HG02642 (cell line): Measurements from ENCODE around the gene GIMAP8.

Experiments used
- ATAC-seq: cut with Tn5 transposase; IDR thresholded peaks from one replicate; pipeline ENCODE4 v1.9.1; 2021; ENCODE audit warnings: mild to moderate bottlenecking; ENCODE audit not compliant: unreplicated experiment, poor library complexity

Gene GIMAP8

DNA sequence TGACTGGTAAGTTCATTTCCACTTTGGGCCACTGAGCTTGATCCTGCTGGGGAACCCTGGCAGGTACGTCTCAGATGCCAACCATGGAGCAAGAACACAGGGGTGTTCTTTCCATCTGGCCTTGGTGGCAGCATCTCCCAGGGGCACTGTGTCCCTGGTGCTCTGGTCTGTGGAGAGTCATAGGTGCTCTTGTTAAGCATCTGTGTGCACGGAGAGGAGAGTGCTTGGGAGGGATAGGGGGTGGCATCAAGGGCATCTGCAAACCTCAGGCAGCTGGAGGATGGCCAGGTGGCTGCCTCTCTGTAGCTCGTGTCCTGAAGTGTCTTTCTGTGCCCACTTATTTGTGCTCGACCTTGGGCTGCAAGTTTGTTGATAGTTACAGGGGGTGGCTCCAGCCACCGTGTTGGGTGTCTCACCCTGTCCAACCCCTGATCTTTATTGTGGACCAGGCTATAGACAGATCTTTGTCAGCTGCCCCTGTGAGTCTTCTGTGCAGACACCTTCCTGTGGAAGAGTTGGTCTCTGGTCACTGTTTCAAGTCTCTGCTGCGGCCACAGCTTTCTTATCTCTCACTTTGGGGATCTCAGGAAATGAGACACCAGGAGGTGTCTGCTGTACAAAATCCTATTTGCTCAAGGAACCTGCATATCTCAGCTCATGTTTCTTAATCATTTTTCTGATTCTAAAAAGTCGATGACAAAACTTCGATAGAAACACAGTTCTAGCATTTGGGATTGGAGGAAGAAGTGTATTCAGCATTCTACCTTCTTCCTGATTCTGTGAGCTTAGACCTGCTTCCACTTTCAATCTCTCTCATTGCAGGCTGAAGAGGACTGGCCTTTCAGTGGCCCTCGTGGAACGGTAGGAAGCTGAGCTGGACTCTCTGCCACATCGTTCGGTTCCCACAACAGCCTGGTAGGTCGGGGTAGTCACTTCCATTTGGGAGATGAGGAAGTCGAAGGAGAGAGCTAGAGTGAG, 17.2 kb upstream of the GIMAP8 start:
- peak; percentile 27 for ATAC-seq

DNA sequence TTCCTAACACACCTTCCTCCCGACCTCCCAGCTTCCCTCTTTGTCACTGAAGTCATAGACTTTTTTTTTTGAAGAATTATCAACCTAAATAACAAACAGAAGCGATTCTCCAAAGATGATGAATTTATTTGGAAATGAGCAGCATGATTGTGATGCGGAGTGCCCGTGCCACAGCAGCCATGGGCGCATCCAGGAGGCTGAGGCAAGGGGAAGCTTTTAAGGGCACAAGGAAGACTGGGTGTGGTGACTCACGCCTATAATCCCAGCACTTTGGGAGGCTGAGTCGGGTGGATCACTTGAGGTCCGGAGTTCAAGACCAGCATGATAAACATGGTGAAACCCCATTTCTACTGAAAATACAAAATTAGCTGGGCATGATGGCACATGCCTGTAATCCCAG, 16.2 kb upstream of the GIMAP8 start:
- ATAC-seq: no peak

GRCh38 chr7:150435047-150435389, 15.4 kb upstream of the GIMAP8 start:
- no peak for ATAC-seq

GRCh38 chr7:150435390-150436073, 14.9 kb upstream of the GIMAP8 start:
- peak; percentile 95 for ATAC-seq

- ATAC-seq: no peak
Observed at GRCh38 chr7:150439967-150440366, 10.5 kb upstream of the GIMAP8 start.

DNA sequence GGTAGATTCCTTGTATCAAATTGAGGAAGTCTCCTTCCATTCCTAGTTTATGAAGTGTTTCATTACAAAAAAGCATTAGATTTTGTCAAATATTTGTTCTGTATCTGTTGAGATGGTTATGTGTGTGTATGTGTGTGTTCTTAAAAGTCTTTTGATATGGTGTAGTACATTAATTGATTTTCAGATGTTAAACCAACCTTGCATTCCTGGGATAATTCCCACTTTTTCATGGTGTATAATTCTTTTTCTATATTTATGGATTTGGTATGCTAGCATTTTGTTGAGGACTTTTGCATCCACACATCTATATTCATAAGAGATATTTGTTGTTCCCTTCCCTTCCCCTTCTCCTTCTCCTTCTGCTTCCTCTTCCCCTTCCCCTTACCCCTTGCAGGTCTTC, 8.9 kb upstream of the GIMAP8 start:
- no peak for ATAC-seq

DNA sequence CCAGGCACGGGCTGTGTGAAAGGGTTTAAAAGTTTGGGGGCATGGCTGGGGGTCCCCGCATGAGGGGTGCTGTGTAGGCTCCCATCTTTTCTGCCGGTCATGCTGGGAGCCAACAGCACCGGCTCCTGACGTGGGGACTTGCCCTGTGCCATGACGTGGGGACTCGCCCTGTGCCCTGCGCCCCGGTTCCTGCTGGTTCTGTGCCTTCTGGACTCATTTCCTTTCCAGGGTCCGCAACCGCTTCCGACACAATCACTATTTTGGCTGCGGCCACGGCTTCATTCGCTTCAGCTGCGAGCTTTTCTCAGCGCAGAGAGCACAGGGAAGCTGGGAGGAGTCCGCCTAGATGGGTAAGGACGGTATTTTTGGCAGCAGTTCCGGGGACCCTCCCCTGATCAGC, 7.6 kb upstream of the GIMAP8 start:
- no peak for ATAC-seq

DNA sequence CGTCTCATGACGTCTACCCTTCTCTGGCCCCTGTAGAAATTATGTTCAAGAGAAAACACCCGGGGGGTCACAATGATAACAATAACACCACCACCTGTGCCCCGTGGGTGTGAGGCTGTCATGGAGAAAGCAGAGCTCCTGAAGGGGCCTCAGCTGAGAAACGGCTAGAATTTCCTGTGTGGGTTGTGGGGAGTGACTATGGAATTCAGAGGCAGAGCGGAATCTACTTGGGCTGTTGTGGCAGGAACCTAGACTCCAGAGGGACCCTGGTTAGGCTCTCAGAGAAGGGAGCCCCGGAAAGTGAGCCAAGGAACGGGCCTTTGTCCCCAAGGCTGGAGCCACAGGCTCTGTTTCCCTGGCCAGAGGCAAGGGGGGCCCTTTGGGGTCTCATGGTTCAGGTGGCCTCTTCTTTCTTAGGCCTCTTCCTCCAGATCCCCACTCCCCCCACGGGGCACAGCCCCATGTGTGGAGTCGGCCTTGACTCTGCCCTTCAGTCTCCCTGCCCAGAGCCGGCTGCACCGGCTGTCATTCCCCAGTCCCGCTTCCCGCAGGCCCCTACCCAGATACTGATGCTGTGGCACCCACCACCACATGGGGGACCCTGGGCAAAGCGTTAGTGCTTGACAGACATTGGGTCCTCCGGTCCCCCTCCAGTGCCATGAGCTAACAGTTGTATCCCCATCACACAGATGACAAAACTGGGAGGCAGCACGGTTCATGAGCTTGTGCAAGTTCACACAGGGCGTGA, 6.5 kb upstream of the GIMAP8 start:
- no peak for ATAC-seq

GRCh38 chr7:150444674-150445365, 5.6 kb upstream of the GIMAP8 start:
- ATAC-seq: no peak

DNA sequence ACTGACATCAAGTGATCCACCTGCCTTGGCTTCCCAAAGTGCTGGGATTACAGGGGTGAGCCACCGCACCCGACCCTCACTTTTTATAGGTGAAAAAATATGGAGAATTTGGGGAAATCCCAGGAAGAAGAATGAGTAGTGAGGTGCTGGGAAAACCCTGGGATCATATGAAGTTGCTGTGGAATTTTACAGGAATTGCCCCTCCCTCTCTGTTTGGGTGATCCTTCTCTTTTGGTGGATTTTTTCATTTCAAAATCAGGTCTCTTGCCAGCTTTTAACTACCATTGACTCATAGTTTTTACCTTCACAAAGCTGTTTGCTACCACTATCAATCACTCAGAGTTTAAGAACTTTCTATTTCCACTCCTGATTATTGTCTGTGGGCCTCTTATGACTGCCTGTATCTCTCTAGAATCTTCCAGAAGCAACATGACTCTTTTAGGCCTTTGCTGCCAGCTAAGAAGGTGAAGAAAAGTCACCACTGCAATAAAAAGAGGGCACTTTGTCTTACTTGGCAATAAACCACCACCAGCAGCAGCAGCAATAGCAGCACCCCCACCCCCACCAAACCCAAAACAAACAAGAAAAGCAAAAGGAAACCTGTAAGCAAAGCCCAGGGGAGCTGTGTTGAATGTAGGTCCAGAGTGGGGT, 4.0 kb upstream of the GIMAP8 start:
- no peak for ATAC-seq

- ATAC-seq: peak; percentile 6
Observed at GRCh38 chr7:150447966-150448788, 2.3 kb upstream of the GIMAP8 start.

GRCh38 chr7:150448789-150449147, 1.7 kb upstream of the GIMAP8 start:
- ATAC-seq: peak; percentile 63

DNA sequence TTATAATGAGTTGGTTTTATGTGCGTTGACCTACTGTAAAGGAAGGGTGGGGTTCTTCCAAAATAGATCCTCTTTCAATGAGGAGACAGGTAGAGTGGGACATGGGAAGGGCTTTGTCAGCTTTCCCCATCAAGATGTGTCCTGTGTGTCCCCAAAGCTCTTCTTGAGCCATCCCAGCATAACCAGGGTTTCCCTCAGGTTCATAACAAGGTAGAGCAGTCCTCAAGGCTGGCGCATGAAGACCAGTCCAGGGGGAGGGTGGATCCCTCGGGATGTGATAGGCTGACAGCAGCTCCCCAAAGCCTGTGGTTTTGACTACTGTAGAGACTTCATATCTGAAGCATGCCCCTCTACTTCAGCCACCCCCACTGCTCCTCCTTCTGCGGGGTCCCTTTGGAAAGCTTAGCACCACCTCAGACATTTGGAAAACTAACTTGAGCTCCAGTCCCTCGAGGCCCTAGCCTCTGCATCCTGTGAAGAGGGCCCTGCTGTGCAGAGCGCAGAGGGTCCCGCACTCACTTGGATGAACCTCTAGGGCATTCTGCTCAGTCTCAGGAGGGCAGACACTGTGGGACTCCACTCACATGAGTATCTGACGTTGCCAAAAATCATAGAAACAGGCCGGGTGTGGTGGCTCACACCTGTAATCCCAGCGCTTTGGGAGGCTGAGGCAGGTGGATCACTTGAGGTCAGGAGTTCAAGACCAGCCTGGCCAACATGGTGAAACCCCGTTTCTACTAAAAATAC, 1.1 kb upstream of the GIMAP8 start:
- no peak for ATAC-seq

GRCh38 chr7:150451097-150451793, 815 bp downstream of the GIMAP8 start:
- peak; percentile 43 for ATAC-seq

GRCh38 chr7:150451833-150452461, 1.5 kb downstream of the GIMAP8 start:
- ATAC-seq: no peak

- no peak for ATAC-seq
Observed at GRCh38 chr7:150453181-150453580, 2.8 kb downstream of the GIMAP8 start.

DNA sequence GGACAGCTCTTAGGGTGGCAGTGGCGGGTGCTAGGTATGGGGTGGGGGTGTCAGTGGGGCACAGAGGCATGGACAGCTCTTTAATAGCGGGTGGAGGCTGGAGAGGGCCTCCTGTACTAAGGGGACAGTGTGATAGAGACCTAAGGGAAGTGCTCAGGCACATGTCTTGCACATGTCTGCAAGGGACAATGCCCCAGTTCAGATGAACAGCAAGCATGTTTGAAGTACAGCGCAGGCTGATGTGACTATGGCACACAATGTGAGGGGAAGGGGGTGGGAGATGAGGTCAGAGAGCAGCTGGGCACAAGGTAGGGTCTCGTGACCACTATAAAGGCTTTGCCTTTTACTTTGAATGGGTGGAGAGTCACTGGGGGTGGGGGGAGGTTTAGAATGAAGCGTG, 3.5 kb downstream of the GIMAP8 start:
- no peak for ATAC-seq
